CD4-positive, alpha-beta T cell treated with Interleukin-6 at 100 ng/mL for 8 hours (primary cell): ENCODE results near the gene PTCH2.
"Not testable (repeated sequence)": the region's sequence is repeated elsewhere in the genome, so short reads cannot be mapped to it uniquely, and the experiment has no call there.

Experiments
- DNase-seq: peaks from one replicate; pipeline ENCODE4 v3.0.0-alpha.2; 2020; ENCODE audit warnings: mixed read lengths, low spot score

The PTCH2 gene

GRCh38 chr1:44838294-44838693, 4.8 kb downstream of the PTCH2 start:
- DNase-seq, result not testable (repeated sequence)

GRCh38 chr1:44835738-44836675, 7.0 kb downstream of the PTCH2 start:
- peak; percentile 86 for DNase-seq

- DNase-seq, result no peak
These were observed 8.7 kb downstream of the PTCH2 start for GRCh38 chr1:44834328-44834727.

- no peak for DNase-seq
These were observed 10.9 kb downstream of the PTCH2 start for GRCh38 chr1:44832056-44832705.

- DNase-seq, result no peak
These were observed 11.5 kb downstream of the PTCH2 start for GRCh38 chr1:44831516-44831915.

GRCh38 chr1:44830900-44831304, 12.2 kb downstream of the PTCH2 start:
- no peak for DNase-seq

GRCh38 chr1:44829506-44830384, 13.3 kb downstream of the PTCH2 start:
- no peak for DNase-seq

- no peak for DNase-seq
These were observed 14.1 kb downstream of the PTCH2 start for GRCh38 chr1:44828841-44829440.

- no peak for DNase-seq
These were observed 14.9 kb downstream of the PTCH2 start for GRCh38 chr1:44828003-44828651.

- no peak for DNase-seq
These were observed 15.7 kb downstream of the PTCH2 start for GRCh38 chr1:44827197-44828002.

- DNase-seq, result no peak
These were observed 16.5 kb downstream of the PTCH2 start for GRCh38 chr1:44826375-44827196.

GRCh38 chr1:44824392-44824791, 18.7 kb downstream of the PTCH2 start:
- not testable (repeated sequence) for DNase-seq

GRCh38 chr1:44822981-44823451, 20.0 kb downstream of the PTCH2 start:
- no peak for DNase-seq

- DNase-seq, result no peak
These were observed 20.8 kb downstream of the PTCH2 start for GRCh38 chr1:44822131-44822701.

- no peak for DNase-seq
These were observed 21.8 kb downstream of the PTCH2 start for GRCh38 chr1:44821240-44821715.

GRCh38 chr1:44820328-44821239, 22.5 kb downstream of the PTCH2 start:
- DNase-seq, result no peak

GRCh38 chr1:44819608-44820327, 23.3 kb downstream of the PTCH2 start:
- peak; percentile 74 for DNase-seq
